ENCODE measurements around the gene MAPK1. TPM values are rescaled to one million over a fixed set of nuclear protein-coding genes. Genes with fewer than 3 reads are reported as not detected.
"Not testable (repeated sequence)": the region's sequence is repeated elsewhere in the genome, so short reads cannot be mapped to it uniquely, and the experiment has no call there.

Gene MAPK1
- total RNA-seq, 1 donor, result 46.3 TPM

- H3K4me3 ChIP-seq (ENCODE audit: insufficient read depth, low read length), result no peak overlapping the region
- peaks cover 54% of the 10 kb centered on the region for H4K20me1 ChIP-seq (ENCODE audit: insufficient read depth, low read length)
- peaks cover 12% of the 10 kb centered on the region for H3K4me1 ChIP-seq (ENCODE audit: insufficient read depth, low read length)
- no peaks in the 10 kb centered on the region for H3K36me3 ChIP-seq (ENCODE audit: insufficient read depth, low read length)
- H3K27me3 ChIP-seq (ENCODE audit: insufficient read depth, low read length), result no peaks in the 10 kb centered on the region
- no peak overlapping the region for H3K27ac ChIP-seq (ENCODE audit: low read depth, low read length)
- H2AFZ ChIP-seq (ENCODE audit: low read length), result no peak overlapping the region
- TF ChIP-seq CTCF (IDR thresholded peaks at IDR 0.05; ENCODE audit: extremely low read depth, low read depth, low read length), result no peak
- no peak for DNase-seq (ENCODE audit: insufficient read length, low spot score, missing footprints)
- H3K9me3 ChIP-seq (ENCODE audit: low read depth, low read length), result no peaks in the 10 kb centered on the region
- peaks cover 95% of the 10 kb centered on the region for H3K79me2 ChIP-seq (ENCODE audit: insufficient read depth, low read length)
- H3K4me2 ChIP-seq (ENCODE audit: insufficient read depth, low read length), result no peak overlapping the region
Observed at GRCh38 chr22:21850660-21851059, 16.8 kb downstream of the MAPK1 start.

- Histone ChIP-seq H3K4me2 (ENCODE audit: insufficient read depth, low read length) (no peak overlapping the region), H3K9me3 (ENCODE audit: low read depth, low read length) (no peaks in the 10 kb centered on the region), H3K79me2 (ENCODE audit: insufficient read depth, low read length) (peaks cover 94% of the 10 kb centered on the region), H3K4me3 (ENCODE audit: insufficient read depth, low read length) (no peak overlapping the region), H4K20me1 (ENCODE audit: insufficient read depth, low read length) (peaks cover 44% of the 10 kb centered on the region), H3K4me1 (ENCODE audit: insufficient read depth, low read length) (peaks cover 7% of the 10 kb centered on the region), H3K36me3 (ENCODE audit: insufficient read depth, low read length) (no peaks in the 10 kb centered on the region), H2AFZ (ENCODE audit: low read length) (no peak overlapping the region), H3K27me3 (ENCODE audit: insufficient read depth, low read length) (no peaks in the 10 kb centered on the region), H3K27ac (ENCODE audit: low read depth, low read length) (no peak overlapping the region)
- no peak for TF ChIP-seq CTCF (IDR thresholded peaks at IDR 0.05; ENCODE audit: extremely low read depth, low read depth, low read length)
- DNase-seq (ENCODE audit: insufficient read length, low spot score, missing footprints), result peak; percentile 76
Observed at GRCh38 chr22:21849489-21849888, 18.0 kb downstream of the MAPK1 start.

- H3K4me2 ChIP-seq (ENCODE audit: insufficient read depth, low read length); H3K4me1 ChIP-seq (ENCODE audit: insufficient read depth, low read length); H3K27ac ChIP-seq (ENCODE audit: low read depth, low read length); H3K36me3 ChIP-seq (ENCODE audit: insufficient read depth, low read length); H3K4me3 ChIP-seq (ENCODE audit: insufficient read depth, low read length); DNase-seq (ENCODE audit: insufficient read length, low spot score, missing footprints); H2AFZ ChIP-seq (ENCODE audit: low read length); H3K9me3 ChIP-seq (ENCODE audit: low read depth, low read length); H3K27me3 ChIP-seq (ENCODE audit: insufficient read depth, low read length): not testable (repeated sequence)
- Histone ChIP-seq H4K20me1 (ENCODE audit: insufficient read depth, low read length) (peaks cover 52% of the 10 kb centered on the region), H3K79me2 (ENCODE audit: insufficient read depth, low read length) (peaks cover 94% of the 10 kb centered on the region)
Observed at GRCh38 chr22:21848057-21848456, 19.4 kb downstream of the MAPK1 start.

GRCh38 chr22:21845558-21846453, 21.6 kb downstream of the MAPK1 start:
- no peak for DNase-seq (ENCODE audit: insufficient read length, low spot score, missing footprints)
- Histone ChIP-seq H3K27me3 (ENCODE audit: insufficient read depth, low read length) (no peaks in the 10 kb centered on the region), H3K4me3 (ENCODE audit: insufficient read depth, low read length) (no peak overlapping the region), H3K4me2 (ENCODE audit: insufficient read depth, low read length) (no peak overlapping the region), H3K36me3 (ENCODE audit: insufficient read depth, low read length) (no peaks in the 10 kb centered on the region), H3K79me2 (ENCODE audit: insufficient read depth, low read length) (peaks cover 91% of the 10 kb centered on the region), H2AFZ (ENCODE audit: low read length) (no peak overlapping the region), H3K27ac (ENCODE audit: low read depth, low read length) (no peak overlapping the region), H3K9me3 (ENCODE audit: low read depth, low read length) (no peaks in the 10 kb centered on the region), H4K20me1 (ENCODE audit: insufficient read depth, low read length) (peaks cover 50% of the 10 kb centered on the region), H3K4me1 (ENCODE audit: insufficient read depth, low read length) (peaks cover 7% of the 10 kb centered on the region)
- TF ChIP-seq CTCF (IDR thresholded peaks at IDR 0.05; ENCODE audit: extremely low read depth, low read depth, low read length), result no peak
